ENCODE data around the gene DAB1.

DAB1 gene

GRCh38 chr1:57384284-57384683, 39.6 kb downstream of the DAB1 start:
- DNase-seq (ENCODE audit: low read depth), result no peak
- H3K4me3 ChIP-seq (ENCODE audit: low read depth, low read length), result no peak overlapping the region
- TF ChIP-seq, protein P1, sequence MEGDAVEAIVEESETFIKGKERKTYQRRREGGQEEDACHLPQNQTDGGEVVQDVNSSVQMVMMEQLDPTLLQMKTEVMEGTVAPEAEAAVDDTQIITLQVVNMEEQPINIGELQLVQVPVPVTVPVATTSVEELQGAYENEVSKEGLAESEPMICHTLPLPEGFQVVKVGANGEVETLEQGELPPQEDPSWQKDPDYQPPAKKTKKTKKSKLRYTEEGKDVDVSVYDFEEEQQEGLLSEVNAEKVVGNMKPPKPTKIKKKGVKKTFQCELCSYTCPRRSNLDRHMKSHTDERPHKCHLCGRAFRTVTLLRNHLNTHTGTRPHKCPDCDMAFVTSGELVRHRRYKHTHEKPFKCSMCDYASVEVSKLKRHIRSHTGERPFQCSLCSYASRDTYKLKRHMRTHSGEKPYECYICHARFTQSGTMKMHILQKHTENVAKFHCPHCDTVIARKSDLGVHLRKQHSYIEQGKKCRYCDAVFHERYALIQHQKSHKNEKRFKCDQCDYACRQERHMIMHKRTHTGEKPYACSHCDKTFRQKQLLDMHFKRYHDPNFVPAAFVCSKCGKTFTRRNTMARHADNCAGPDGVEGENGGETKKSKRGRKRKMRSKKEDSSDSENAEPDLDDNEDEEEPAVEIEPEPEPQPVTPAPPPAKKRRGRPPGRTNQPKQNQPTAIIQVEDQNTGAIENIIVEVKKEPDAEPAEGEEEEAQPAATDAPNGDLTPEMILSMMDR (IDR thresholded peaks at IDR 0.05; ENCODE audit: low read depth, low read length, missing control alignments), result no peak
- in situ Hi-C loops (cut with HindIII; ENCODE audit: low sequenced_read_pairs), result no loop called here

DNA sequence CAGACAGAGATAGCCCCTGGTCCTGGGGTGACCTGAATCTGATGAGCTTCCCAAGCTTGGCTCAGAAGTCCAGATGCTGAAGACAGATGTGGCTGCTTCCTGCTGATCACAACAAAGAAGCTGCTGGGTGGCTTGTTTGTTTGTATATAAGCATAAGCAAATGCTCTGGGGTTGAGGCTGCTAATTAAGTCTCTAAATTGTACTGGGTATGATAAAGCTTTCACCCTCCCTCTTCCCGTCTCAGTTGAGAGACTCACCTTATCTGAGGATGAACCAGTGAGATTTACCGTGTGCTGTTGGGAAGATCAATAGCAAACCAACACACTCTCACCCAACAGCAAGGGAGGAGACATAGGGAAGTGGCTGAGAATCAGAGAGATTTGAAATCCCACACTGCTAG, 42.0 kb downstream of the DAB1 start:
- DNase-seq (ENCODE audit: low read depth), result no peak
- TF ChIP-seq, protein P1 (IDR thresholded peaks at IDR 0.05; ENCODE audit: low read depth, low read length, missing control alignments), result no peak
- in situ Hi-C loops (cut with HindIII; ENCODE audit: low sequenced_read_pairs), result no loop called here
- no peak overlapping the region for H3K4me3 ChIP-seq (ENCODE audit: low read depth, low read length)

DNA sequence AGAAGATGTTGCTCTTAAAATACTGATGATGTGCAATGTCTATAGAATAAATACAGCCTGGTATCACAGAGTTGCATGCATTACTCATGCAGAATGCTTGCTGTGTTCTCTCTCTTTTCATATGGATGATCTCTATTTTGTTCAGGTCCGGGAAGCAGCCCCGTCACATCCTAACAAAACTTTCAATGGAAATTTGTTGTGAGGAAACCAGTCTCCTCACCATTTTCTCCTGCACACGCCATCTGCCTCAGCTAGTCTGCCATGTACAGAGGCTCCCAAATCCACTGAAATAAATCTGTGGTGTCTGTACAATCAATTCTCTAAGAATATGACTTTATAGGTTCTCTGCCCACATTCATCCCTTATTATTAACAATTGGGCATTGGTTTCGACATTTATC, 42.4 kb downstream of the DAB1 start:
- DNase-seq (ENCODE audit: low read depth), result no peak
- TF ChIP-seq, protein P1 (IDR thresholded peaks at IDR 0.05; ENCODE audit: low read depth, low read length, missing control alignments), result no peak
- in situ Hi-C loops (cut with HindIII; ENCODE audit: low sequenced_read_pairs), result no loop called here
- no peak overlapping the region for H3K4me3 ChIP-seq (ENCODE audit: low read depth, low read length)

GRCh38 chr1:57380923-57381322, 42.9 kb downstream of the DAB1 start:
- no peak overlapping the region for H3K4me3 ChIP-seq (ENCODE audit: low read depth, low read length)
- TF ChIP-seq, protein P1 (IDR thresholded peaks at IDR 0.05; ENCODE audit: low read depth, low read length, missing control alignments), result no peak
- no peak for DNase-seq (ENCODE audit: low read depth)
- in situ Hi-C loops (cut with HindIII; ENCODE audit: low sequenced_read_pairs), result no loop called here

- TF ChIP-seq, protein P1 (IDR thresholded peaks at IDR 0.05; ENCODE audit: low read depth, low read length, missing control alignments), result no peak
- H3K4me3 ChIP-seq (ENCODE audit: low read depth, low read length), result no peak overlapping the region
- no peak for DNase-seq (ENCODE audit: low read depth)
- in situ Hi-C loops (cut with HindIII; ENCODE audit: low sequenced_read_pairs), result no loop called here
Measured at GRCh38 chr1:57378534-57378933, 45.3 kb downstream of the DAB1 start.

- TF ChIP-seq, protein P1 (IDR thresholded peaks at IDR 0.05; ENCODE audit: low read depth, low read length, missing control alignments), result no peak
- no peak for DNase-seq (ENCODE audit: low read depth)
- in situ Hi-C loops (cut with HindIII; ENCODE audit: low sequenced_read_pairs), result no loop called here
- no peak overlapping the region for H3K4me3 ChIP-seq (ENCODE audit: low read depth, low read length)
Measured at GRCh38 chr1:57377339-57378139, 46.3 kb downstream of the DAB1 start.
